ENCODE data around the gene DCTN3. TPM values are rescaled to one million over a fixed set of nuclear protein-coding genes. Genes with fewer than 3 reads are reported as not detected.

The DCTN3 gene
- total RNA-seq, 1 donor from 2014 or later, result 78.6 TPM

DNA sequence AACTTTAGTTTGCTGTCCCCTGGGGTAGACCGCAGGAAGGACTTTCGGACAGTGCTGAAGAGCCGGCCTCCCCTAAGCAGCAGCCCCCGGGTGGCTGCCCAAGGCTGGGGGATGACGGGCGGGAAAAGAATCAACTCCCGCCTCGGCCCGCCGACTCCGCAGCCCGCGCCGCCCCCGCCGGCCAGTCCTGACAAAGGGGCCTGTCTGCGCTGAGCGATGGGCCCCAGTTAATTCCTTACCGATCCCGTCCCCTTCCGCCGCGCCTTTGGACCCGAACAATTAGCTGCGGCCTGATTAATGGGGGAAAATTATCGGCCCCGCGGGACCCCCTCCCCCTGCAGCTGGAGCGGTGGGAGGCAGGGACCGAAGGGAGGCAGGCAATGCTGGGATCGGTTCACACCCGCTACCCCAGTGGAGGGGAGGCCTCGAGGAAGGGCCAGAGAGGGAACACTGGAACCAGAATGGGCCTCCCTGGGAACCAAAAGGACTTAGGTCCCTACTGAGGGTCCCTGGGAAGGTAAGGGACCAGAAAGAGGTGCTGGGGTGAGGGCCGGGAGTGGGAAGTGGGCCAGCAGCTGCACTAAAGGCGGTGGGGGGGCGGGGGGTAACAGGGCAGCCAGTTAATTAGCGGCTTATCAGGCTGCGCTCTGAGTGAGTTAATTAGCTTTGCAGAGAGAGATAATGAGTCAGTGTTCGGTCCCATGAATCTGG lies 4.3 kb upstream of the DCTN3 start:
- no peak overlapping the region for H3K4me3 ChIP-seq
- no peaks in the 10 kb centered on the region for H3K36me3 ChIP-seq
- peaks cover 20% of the 10 kb centered on the region for H3K27me3 ChIP-seq
- TF ChIP-seq POLR2AphosphoS5 (IDR thresholded peaks at IDR 0.05; ENCODE audit: insufficient read depth in 1 of 2, low read depth in 1 of 2), result no peak
- H3K27ac ChIP-seq, result no peak overlapping the region
- H3K9me3 ChIP-seq, result no peaks in the 10 kb centered on the region
- DNase-seq (ENCODE audit: extremely low spot score in 2 of 2), result no peak
- intact Hi-C loops (cut with DNase I), result no loop called here
- H3K4me1 ChIP-seq, result peaks cover 23% of the 10 kb centered on the region

DNA sequence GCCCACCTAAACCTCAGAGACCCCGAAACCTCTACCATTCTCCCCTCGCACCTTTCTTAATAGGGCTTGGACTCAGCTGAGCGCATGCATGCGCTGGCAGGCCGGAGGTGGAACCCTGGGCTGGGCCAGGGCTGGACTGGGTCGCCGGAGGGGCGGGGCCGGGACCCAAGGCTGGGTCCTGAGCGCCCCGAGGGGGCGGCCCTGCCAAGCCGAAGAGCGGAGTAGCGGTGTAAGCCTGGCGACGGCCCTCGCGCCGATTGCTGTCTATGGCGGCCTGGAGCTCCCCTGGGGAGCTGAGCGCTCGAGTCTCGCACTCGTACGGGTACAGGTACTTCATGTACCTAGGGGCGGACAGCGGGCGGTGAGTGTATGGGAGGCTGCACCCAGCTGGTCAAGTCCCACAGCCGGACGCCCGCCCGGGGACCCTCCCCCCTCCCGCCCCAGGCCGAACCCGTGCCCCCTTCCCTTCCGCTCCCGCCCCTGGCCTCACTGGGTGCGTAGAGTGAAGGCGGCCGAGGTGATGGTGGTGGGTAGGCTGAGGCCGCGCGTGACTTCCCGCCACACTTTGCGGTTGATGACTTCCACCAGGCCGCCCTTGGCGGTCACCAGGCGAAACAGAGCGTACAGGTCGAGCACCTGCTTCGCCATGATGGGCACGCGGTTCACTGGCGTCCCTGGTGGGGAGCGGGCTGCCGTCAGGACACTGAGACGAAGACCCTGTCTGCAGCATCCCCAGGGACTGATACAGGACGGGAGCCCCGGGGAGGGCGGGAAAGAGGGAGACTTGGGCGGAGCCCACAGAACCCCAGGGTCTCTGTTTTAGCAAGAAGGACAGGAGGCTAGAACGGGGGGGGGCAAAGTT lies 3.3 kb upstream of the DCTN3 start:
- Histone ChIP-seq H3K36me3 (no peaks in the 10 kb centered on the region), H3K9me3 (no peaks in the 10 kb centered on the region), H3K27me3 (peaks cover 20% of the 10 kb centered on the region), H3K27ac (no peak overlapping the region), H3K4me1 (peaks cover 28% of the 10 kb centered on the region), H3K4me3 (peak overlapping the region in 1 of 2 donors; percentile 21)
- no peak for DNase-seq (ENCODE audit: extremely low spot score in 2 of 2)
- intact Hi-C loops (cut with DNase I), result no loop called here
- TF ChIP-seq, protein P1, sequence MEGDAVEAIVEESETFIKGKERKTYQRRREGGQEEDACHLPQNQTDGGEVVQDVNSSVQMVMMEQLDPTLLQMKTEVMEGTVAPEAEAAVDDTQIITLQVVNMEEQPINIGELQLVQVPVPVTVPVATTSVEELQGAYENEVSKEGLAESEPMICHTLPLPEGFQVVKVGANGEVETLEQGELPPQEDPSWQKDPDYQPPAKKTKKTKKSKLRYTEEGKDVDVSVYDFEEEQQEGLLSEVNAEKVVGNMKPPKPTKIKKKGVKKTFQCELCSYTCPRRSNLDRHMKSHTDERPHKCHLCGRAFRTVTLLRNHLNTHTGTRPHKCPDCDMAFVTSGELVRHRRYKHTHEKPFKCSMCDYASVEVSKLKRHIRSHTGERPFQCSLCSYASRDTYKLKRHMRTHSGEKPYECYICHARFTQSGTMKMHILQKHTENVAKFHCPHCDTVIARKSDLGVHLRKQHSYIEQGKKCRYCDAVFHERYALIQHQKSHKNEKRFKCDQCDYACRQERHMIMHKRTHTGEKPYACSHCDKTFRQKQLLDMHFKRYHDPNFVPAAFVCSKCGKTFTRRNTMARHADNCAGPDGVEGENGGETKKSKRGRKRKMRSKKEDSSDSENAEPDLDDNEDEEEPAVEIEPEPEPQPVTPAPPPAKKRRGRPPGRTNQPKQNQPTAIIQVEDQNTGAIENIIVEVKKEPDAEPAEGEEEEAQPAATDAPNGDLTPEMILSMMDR (IDR thresholded peaks at IDR 0.05), result no peak
- TF ChIP-seq POLR2AphosphoS5 (IDR thresholded peaks at IDR 0.05; ENCODE audit: insufficient read depth in 1 of 2, low read depth in 1 of 2) (no peak), POLR2A (IDR thresholded peaks at IDR 0.05) (no peak)

DNA sequence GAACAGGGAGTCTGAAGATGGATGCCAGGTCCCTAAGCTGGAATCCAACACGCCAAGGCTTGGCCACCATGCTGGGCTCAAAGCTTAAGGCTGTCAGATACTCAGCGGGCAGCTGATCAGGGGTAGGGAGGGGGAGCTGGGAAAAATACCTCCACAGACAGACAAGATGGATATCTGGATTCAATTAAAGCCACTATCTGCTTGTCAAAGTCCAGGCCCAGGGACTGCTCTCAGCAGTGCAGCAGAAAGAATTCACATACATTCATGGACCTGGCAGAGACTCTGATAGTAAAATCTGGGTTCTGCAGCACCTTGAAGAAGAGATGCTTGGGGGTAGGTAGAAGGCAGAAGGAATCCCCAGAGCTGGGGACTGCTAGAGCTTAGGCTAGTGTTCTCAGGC lies 5.2 kb downstream of the DCTN3 start:
- Histone ChIP-seq H3K27ac (no peak overlapping the region), H3K27me3 (no peaks in the 10 kb centered on the region), H3K36me3 (peaks cover 0 to 41% of the 10 kb centered on the region in 2 donors), H3K9me3 (no peaks in the 10 kb centered on the region), H3K4me3 (no peak overlapping the region), H3K4me1 (peaks cover 37% of the 10 kb centered on the region)
- DNase-seq (ENCODE audit: extremely low spot score in 2 of 2), result no peak
- intact Hi-C loops (cut with DNase I), result no loop called here
- TF ChIP-seq POLR2AphosphoS5 (IDR thresholded peaks at IDR 0.05; ENCODE audit: insufficient read depth in 1 of 2, low read depth in 1 of 2), result no peak
- TF ChIP-seq, protein P1 (IDR thresholded peaks at IDR 0.05), result no peak
- no peak for TF ChIP-seq POLR2A (IDR thresholded peaks at IDR 0.05)

DNA sequence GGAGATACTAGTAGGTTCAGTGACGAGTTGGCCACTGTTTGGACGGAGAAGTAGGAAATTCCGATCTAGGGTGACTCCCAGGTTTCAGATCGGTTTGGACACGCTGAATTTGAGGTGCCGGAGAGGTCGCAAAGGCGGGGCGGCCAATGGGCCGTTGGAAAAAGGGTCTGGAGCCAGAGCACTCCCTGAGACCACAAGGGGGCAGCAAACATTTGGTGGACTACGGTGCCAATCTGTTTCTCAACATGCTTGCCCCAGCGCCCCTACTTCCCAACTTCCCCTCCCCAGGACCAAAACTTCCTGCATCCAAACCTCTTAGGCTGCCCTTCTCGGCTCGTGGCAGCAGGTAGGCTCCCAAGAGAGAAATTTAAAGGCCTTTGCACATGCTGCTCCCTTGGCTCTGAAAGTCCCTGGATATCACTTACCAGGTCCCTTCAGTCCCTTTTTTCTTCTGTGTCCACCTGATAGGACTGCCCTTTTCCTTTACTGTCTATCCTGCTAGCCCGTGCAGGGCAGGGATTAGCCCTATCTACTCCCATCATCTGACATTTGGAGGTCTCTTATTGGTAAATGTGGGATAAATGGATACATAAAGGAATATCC lies 7.4 kb downstream of the DCTN3 start:
- intact Hi-C loops (cut with DNase I), result loop anchor here (2.0 kb wide), 1 partner anchor 22 kb away; no protein-coding TSS in a partner anchor
- peaks cover 0 to 35% of the 10 kb centered on the region in 2 donors for H3K36me3 ChIP-seq
- TF ChIP-seq, protein P1 (IDR thresholded peaks at IDR 0.05), result peak; percentile 58 to 88 (median 69)
- no peak for TF ChIP-seq POLR2A (IDR thresholded peaks at IDR 0.05)
- peak in 1 of 2 donors; percentile 16 for TF ChIP-seq POLR2AphosphoS5 (IDR thresholded peaks at IDR 0.05; ENCODE audit: insufficient read depth in 1 of 2, low read depth in 1 of 2)
- H3K27ac ChIP-seq, result peak overlapping the region; percentile 94
- H3K9me3 ChIP-seq, result no peaks in the 10 kb centered on the region
- no peaks in the 10 kb centered on the region for H3K27me3 ChIP-seq
- H3K4me3 ChIP-seq, result peak overlapping the region; percentile 75 to 85
- no peak for DNase-seq (ENCODE audit: extremely low spot score in 2 of 2)
- peaks cover 23% of the 10 kb centered on the region for H3K4me1 ChIP-seq

Measured in vagina (tissue), 2 donors.